HG02870 (cell line): Measurements from ENCODE around the gene DOCK3.
"Not testable (repeated sequence)": the region's sequence is repeated elsewhere in the genome, so short reads cannot be mapped to it uniquely, and the experiment has no call there.

Source experiments
- ATAC-seq: cut with Tn5 transposase; IDR thresholded peaks from one replicate; pipeline ENCODE4 v1.9.1; 2021; ENCODE audit warnings: mild to moderate bottlenecking, moderate library complexity; ENCODE audit not compliant: unreplicated experiment

DOCK3 gene

GRCh38 chr3:51075221-51075775 is 400.6 kb downstream of the DOCK3 start:
- no peak for ATAC-seq

- ATAC-seq: no peak
Measured at GRCh38 chr3:51082363-51082762, 407.6 kb downstream of the DOCK3 start.

- ATAC-seq: no peak
Measured at GRCh38 chr3:51083490-51083889, 408.8 kb downstream of the DOCK3 start.

- ATAC-seq: not testable (repeated sequence)
Measured at GRCh38 chr3:51092141-51092540, 417.4 kb downstream of the DOCK3 start.

- ATAC-seq: not testable (repeated sequence)
Measured at GRCh38 chr3:51094838-51095237, 420.1 kb downstream of the DOCK3 start.

- ATAC-seq: no peak
Measured at GRCh38 chr3:51099794-51100535, 425.2 kb downstream of the DOCK3 start.

- no peak for ATAC-seq
Measured at GRCh38 chr3:51100536-51100851, 425.8 kb downstream of the DOCK3 start.

- ATAC-seq: no peak
Measured at GRCh38 chr3:51102396-51102795, 427.7 kb downstream of the DOCK3 start.

- no peak for ATAC-seq
Measured at GRCh38 chr3:51106242-51106876, 431.6 kb downstream of the DOCK3 start.

- ATAC-seq: no peak
Measured at GRCh38 chr3:51110586-51110985, 435.9 kb downstream of the DOCK3 start.

GRCh38 chr3:51122944-51123343 is 448.2 kb downstream of the DOCK3 start:
- no peak for ATAC-seq

GRCh38 chr3:51123531-51123930 is 448.8 kb downstream of the DOCK3 start:
- ATAC-seq: no peak

- ATAC-seq: not testable (repeated sequence)
Measured at GRCh38 chr3:51131607-51132006, 456.9 kb downstream of the DOCK3 start.

- no peak for ATAC-seq
Measured at GRCh38 chr3:51137715-51138114, 463.0 kb downstream of the DOCK3 start.

GRCh38 chr3:51139616-51140015 is 464.9 kb downstream of the DOCK3 start:
- ATAC-seq: no peak

- no peak for ATAC-seq
Measured at GRCh38 chr3:51141573-51141972, 466.8 kb downstream of the DOCK3 start.

- no peak for ATAC-seq
Measured at GRCh38 chr3:51145811-51146585, 471.3 kb downstream of the DOCK3 start.

GRCh38 chr3:51146781-51147180 is 472.1 kb downstream of the DOCK3 start:
- no peak for ATAC-seq

- ATAC-seq: no peak
Measured at GRCh38 chr3:51156147-51156546, 481.4 kb downstream of the DOCK3 start.

GRCh38 chr3:51163051-51163450 is 488.3 kb downstream of the DOCK3 start:
- ATAC-seq: no peak

GRCh38 chr3:51173518-51174271 is 499.0 kb downstream of the DOCK3 start:
- ATAC-seq: no peak
